Liver (tissue), 3 donors: ENCODE measurements around the gene CARD19.

Source experiments
- CTCF ChIP-seq: fragments of 150-350 bp; IDR thresholded peaks from 2 replicates; pipeline ENCODE4 v1.5.1; 2017; ENCODE audit warnings: improper control_type of control experiment, low read depth, low read length; ENCODE audit not compliant: missing input control
- EGR1 ChIP-seq, 2 donors: IDR thresholded peaks; 2 replicates each; pipeline ENCODE4 v1.6.1; 2016 to 2018; ENCODE audit warnings: antibody characterized with exemption in 2 of 2, low read depth in 2 of 2
- FOXA1 ChIP-seq: IDR thresholded peaks from 2 replicates; pipeline ENCODE4 v1.6.1; 2016; ENCODE audit warnings: antibody characterized with exemption
- GABPA ChIP-seq, 2 donors: IDR thresholded peaks in 1 of 2; conservative IDR thresholded peaks in 1 of 2; 2 replicates each; pipeline ENCODE4 v1.6.1; 2016; ENCODE audit warnings: antibody characterized with exemption in 2 of 2, mild to moderate bottlenecking in 1 of 2, moderate library complexity in 1 of 2
- MAX ChIP-seq: IDR thresholded peaks from 2 replicates; pipeline ENCODE4 v1.6.1; 2016; ENCODE audit warnings: antibody characterized with exemption
- RAD21 ChIP-seq, 2 donors: IDR thresholded peaks; 2 replicates each; pipeline ENCODE4 v1.6.1; 2016; ENCODE audit warnings: antibody characterized with exemption in 2 of 2, mild to moderate bottlenecking in 2 of 2
- RXRA ChIP-seq, 2 donors: IDR thresholded peaks; 2 replicates each; pipeline ENCODE4 v1.6.1; 2017 to 2018; ENCODE audit warnings: antibody characterized with exemption in 2 of 2, mild to moderate bottlenecking in 1 of 2
- ZBTB33 ChIP-seq: IDR thresholded peaks from 2 replicates; pipeline ENCODE4 v1.6.1; 2016; ENCODE audit warnings: antibody characterized with exemption
- donor health status: healthy.
- donor health status: healthy.

- TF ChIP-seq CTCF (no peak), GABPA (IDR thresholded peaks at IDR 0.05 in 1 of 2, conservative IDR thresholded peaks at IDR 0.05 in 1 of 2) (no peak), EGR1 (IDR thresholded peaks at IDR 0.05; ENCODE audit: low read depth in 2 of 2) (no peak), ZBTB33 (no peak), RAD21 (IDR thresholded peaks at IDR 0.05) (no peak), FOXA1 (no peak), RXRA (IDR thresholded peaks at IDR 0.05) (no peak), MAX (no peak)
Measured at GRCh38 chr9:93089024-93089423, 7.0 kb upstream of the CARD19 start.
